Duodenal mucosa (tissue), 2 donors: ENCODE data around the gene KCTD1.
"Not testable (repeated sequence)": the region's sequence is repeated elsewhere in the genome, so short reads cannot be mapped to it uniquely, and the experiment has no call there.

ENCODE experiments used
- H3K27ac ChIP-seq: one replicate; pipeline ENCODE4 v1.7.0; 2013; ENCODE audit warnings: low read depth, low read length
- H3K27me3 ChIP-seq, 2 donors: one replicate each; pipeline ENCODE4 v1.7.0; 2013; ENCODE audit warnings: low read length in 2 of 2, control low read depth in 1 of 2; ENCODE audit not compliant: insufficient read depth in 2 of 2, control insufficient read depth in 1 of 2
- H3K36me3 ChIP-seq, 2 donors: one replicate each; pipeline ENCODE4 v1.7.0; 2013; ENCODE audit warnings: low read length in 2 of 2, control low read depth in 1 of 2; ENCODE audit not compliant: insufficient read depth in 2 of 2, control insufficient read depth in 1 of 2
- H3K4me1 ChIP-seq, 2 donors: one replicate each; pipeline ENCODE4 v1.7.0; 2013; ENCODE audit warnings: low read length in 2 of 2, control low read depth in 1 of 2; ENCODE audit not compliant: insufficient read depth in 2 of 2, control insufficient read depth in 1 of 2
- H3K4me3 ChIP-seq, 2 donors: one replicate each; pipeline ENCODE4 v1.7.0; 2013; ENCODE audit warnings: low read length in 2 of 2, low read depth in 1 of 2
- H3K9ac ChIP-seq, 2 donors: one replicate each; pipeline ENCODE4 v1.7.0; 2013; ENCODE audit warnings: low read length in 2 of 2, low read depth in 1 of 2
- H3K9me3 ChIP-seq, 2 donors: one replicate each; pipeline ENCODE4 v1.7.0; 2013; ENCODE audit warnings: low read length in 2 of 2, control low read depth in 1 of 2; ENCODE audit not compliant: control insufficient read depth in 1 of 2

KCTD1 gene

DNA sequence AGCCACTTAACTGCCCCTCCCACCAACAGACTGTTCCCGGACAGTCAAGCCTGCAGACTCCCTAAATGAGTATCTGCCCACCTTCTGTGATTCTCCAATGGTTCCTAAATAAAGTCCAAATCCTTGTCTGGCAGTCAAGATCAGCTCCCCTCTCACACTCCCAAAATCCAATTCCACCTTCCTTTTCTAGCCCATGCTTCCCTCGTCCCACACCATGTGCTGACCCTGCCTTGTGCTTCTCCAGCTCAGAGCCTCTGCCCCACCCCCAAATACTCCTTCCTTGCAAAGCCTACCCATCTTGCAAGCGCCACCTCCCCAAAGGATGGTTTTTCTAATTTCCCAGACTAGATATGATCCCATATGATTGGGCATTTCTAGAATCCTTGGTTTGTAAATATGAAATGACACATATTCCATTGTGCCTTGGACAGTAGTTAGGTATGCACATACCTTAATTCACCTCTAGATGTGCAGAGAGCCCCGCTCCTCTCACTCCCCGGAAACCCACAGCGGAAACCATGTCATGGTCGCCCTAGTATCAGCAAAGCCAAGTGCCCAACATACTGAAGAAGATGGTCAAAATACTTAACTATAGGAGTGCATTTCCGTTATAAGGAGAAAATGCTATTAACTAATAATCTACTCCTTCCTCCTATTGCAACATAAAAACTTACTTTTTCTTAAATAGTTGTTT is 97.2 kb downstream of the KCTD1 start:
- Histone ChIP-seq H3K4me3 (no peak overlapping the region), H3K27me3 (no peaks in the 10 kb centered on the region), H3K4me1 (no peaks in the 10 kb centered on the region), H3K27ac (no peak overlapping the region), H3K36me3 (peaks cover 0 to 5% of the 10 kb centered on the region in 2 donors), H3K9me3 (no peaks in the 10 kb centered on the region), H3K9ac (no peak overlapping the region)

DNA sequence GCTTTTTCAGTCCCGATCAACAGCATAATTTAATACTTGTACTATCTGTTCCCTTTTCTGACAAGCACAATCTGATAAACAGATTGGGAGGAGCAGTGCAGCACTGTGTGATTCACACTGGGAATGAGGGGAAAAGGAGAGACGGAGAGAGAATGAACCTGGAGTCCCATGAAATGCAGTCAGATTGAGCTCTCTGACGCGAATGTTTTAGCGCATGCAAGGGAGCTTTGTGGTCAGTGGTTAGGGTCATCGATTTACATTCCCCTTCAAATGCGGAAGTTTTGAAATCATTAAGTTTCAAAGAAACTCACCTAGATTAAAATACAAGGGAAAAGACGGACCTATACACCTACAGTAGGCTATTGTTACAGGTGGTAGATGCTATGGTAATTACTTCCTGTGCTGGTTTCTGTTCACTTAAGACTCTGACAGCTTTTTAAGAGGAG is 99.6 kb downstream of the KCTD1 start:
- Histone ChIP-seq H3K27me3 (no peaks in the 10 kb centered on the region), H3K36me3 (no peaks in the 10 kb centered on the region), H3K9me3 (no peaks in the 10 kb centered on the region), H3K4me1 (no peaks in the 10 kb centered on the region), H3K9ac (no peak overlapping the region), H3K27ac (no peak overlapping the region), H3K4me3 (no peak overlapping the region)

DNA sequence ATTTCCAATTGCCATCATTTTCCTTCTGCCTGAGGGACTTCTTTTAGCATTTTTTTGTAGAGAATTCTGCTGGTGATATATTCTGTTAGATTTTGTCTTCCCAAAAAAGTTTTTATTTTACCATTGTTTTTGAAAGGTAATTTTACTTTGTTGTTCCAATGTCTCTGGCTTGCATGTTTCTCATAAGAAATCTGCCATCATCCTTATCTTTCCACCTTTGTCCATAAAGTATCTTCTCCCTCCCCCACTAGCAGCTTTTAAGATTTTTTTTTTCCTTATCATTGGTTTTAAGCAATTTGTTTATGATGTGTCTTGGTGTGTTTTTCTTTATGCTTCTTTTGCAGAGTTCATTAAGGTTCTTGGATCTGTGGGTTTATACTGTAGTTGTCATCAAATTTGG is 104.5 kb downstream of the KCTD1 start:
- Histone ChIP-seq H3K27me3 (no peaks in the 10 kb centered on the region), H3K9me3 (no peaks in the 10 kb centered on the region), H3K4me1 (no peaks in the 10 kb centered on the region), H3K27ac (no peak overlapping the region), H3K9ac (no peak overlapping the region), H3K4me3 (no peak overlapping the region), H3K36me3 (no peaks in the 10 kb centered on the region)

DNA sequence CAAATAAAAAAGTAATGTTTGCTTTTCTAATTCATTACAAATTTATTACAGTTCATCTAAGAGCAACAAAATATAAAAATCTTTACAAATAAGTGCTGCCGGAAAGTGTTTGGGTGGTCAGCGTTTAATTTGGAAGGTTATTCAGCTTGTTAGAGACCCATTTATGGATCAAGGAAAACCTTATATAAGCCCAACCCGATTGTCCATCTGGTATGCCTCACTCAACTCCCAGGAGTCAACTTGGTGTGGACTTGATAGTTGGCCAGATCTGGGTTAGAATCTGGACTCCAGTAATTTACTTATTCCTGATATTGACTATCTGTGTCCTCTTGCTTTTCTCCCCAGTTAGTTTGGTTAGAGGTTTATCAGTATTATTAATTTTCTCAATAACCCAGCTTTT is 106.2 kb downstream of the KCTD1 start:
- Histone ChIP-seq H3K27ac (no peak overlapping the region), H3K9ac (no peak overlapping the region), H3K27me3 (peaks cover 0 to 4% of the 10 kb centered on the region in 2 donors), H3K36me3 (no peaks in the 10 kb centered on the region), H3K4me3 (no peak overlapping the region), H3K4me1 (no peaks in the 10 kb centered on the region), H3K9me3 (no peaks in the 10 kb centered on the region)

DNA sequence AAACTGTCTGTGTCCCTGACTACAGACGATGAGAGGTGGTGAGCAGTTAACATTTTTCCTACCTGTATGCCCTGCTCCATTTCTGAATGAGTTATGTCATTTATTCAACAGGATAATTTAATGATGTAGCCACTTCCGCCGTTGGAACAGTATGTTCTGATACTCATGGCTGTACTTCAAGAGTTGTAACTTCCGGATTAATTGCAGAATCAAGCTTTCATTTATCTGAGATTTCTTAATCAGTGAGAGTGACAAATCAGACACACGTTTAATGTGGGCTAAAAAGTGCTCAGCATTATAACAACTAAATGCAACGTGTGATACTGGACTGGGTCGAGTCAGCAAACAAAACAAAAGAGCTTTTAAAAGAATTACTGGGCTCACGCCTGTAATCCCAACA is 107.7 kb downstream of the KCTD1 start:
- H3K27ac ChIP-seq = no peak overlapping the region
- H3K36me3 ChIP-seq = no peaks in the 10 kb centered on the region
- H3K4me3 ChIP-seq = no peak overlapping the region
- H3K9ac ChIP-seq = no peak overlapping the region
- H3K27me3 ChIP-seq = peaks cover 0 to 4% of the 10 kb centered on the region in 2 donors
- no peaks in the 10 kb centered on the region for H3K4me1 ChIP-seq
- H3K9me3 ChIP-seq = no peaks in the 10 kb centered on the region

DNA sequence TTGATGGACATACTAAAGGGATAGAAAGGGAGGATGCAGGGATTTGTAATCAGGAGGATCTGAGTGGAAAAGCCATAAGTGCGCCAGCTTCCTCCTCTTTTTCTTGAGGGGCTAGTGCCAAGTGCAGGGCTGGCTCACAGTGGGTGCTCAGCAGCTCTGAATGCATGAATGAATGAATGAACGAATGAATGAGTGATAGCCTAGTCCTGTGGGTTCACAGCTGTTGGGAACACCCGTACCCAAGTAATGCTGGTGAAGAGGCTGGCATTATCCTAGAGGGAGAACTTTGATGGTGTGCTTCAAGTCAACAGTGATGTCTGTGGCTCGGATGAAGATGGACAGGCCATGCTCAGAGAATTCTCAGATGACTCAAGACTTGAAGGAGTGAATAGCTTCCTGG is 108.8 kb downstream of the KCTD1 start:
- Histone ChIP-seq H3K27ac (no peak overlapping the region), H3K4me1 (no peaks in the 10 kb centered on the region), H3K4me3 (no peak overlapping the region), H3K27me3 (peaks cover 0 to 4% of the 10 kb centered on the region in 2 donors), H3K9ac (no peak overlapping the region), H3K36me3 (no peaks in the 10 kb centered on the region), H3K9me3 (no peaks in the 10 kb centered on the region)

DNA sequence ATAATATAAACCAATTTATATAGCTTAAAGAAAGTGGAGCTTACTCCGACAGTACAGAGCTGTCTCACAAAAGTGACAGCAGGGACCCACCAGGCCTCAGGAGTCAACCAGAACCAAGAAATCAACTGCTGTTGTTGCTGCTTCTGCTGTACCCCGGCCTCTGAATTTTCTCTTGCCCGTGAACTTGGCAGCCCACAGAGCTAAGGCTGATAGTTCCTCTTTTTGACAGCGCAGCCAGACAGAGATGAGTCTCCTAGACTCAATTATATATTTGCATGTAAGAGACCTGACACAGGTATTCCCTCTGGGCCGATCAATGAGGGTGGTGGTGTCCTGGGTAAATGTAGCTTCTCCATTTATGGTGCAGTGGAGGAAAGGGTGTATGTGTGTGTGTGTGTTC is 109.4 kb downstream of the KCTD1 start:
- Histone ChIP-seq H3K27ac (no peak overlapping the region), H3K4me1 (no peaks in the 10 kb centered on the region), H3K4me3 (no peak overlapping the region), H3K9me3 (no peaks in the 10 kb centered on the region), H3K36me3 (no peaks in the 10 kb centered on the region), H3K9ac (no peak overlapping the region), H3K27me3 (peaks cover 0 to 4% of the 10 kb centered on the region in 2 donors)

DNA sequence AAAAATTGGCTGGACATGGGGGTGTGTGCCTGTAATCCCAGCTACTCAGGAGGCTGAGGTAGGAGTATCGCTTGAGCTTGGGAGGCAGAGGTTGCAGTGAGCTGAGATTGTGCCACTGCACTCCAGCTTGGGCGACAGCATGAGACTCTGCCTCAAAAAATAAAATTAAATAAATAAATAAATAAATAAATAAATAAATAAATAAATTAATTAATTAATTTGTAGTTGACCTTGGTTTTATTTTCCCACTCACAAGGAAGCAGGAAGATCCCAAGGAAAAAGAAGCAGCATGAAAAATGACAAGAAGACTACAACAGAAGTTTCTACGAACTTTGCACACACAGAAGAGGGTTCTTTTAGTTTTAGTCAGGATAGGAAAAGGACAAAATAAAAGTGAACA is 110.7 kb downstream of the KCTD1 start:
- not testable (repeated sequence) for H3K9me3 ChIP-seq, H3K9ac ChIP-seq, H3K36me3 ChIP-seq, H3K27ac ChIP-seq, H3K4me1 ChIP-seq, H3K27me3 ChIP-seq, H3K4me3 ChIP-seq

DNA sequence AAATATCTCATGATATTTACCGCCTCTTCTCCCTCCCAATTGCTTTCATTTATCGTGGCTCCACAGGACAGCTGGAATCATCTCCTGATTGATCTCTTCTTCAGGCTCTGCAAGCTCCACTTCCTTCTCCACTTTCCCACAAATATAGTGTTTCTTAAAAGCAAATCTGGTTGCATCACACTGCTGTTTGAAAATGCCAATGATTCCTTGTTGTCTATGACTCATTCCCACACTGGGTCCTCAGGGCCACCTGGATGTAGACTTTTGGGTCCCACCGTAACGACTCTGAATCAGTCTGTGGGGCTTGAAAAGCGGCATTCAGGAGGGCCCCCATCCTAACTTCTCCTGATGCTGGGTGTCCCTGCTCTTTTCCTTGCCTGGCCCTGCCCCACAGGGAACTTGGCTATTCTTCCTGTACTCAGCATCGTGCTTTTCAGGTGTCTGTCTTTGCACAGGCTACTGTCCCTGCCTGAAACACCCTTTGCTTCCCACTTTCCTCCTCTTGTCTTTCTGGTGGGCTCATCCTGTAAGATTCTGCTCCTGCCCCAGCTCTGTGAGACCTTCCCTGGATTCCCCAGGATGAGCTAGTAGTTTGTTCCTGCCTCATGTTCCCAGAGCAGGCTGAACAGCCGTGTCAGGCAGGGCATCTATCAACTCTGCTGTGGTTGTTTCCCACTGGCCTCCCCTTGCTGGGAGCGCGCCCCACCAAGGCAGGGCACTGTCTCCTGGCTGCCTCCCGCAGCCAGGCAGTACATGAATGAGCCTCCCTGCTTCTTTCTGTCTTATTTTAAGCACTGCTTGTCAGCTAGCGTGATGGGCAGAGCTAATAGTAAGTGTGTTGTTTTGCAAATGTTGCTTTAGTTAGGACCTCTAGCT is 111.9 kb downstream of the KCTD1 start:
- Histone ChIP-seq H3K36me3 (no peaks in the 10 kb centered on the region), H3K4me1 (no peaks in the 10 kb centered on the region), H3K9ac (no peak overlapping the region), H3K4me3 (no peak overlapping the region), H3K9me3 (no peaks in the 10 kb centered on the region), H3K27ac (no peak overlapping the region), H3K27me3 (peaks cover 0 to 4% of the 10 kb centered on the region in 2 donors)

DNA sequence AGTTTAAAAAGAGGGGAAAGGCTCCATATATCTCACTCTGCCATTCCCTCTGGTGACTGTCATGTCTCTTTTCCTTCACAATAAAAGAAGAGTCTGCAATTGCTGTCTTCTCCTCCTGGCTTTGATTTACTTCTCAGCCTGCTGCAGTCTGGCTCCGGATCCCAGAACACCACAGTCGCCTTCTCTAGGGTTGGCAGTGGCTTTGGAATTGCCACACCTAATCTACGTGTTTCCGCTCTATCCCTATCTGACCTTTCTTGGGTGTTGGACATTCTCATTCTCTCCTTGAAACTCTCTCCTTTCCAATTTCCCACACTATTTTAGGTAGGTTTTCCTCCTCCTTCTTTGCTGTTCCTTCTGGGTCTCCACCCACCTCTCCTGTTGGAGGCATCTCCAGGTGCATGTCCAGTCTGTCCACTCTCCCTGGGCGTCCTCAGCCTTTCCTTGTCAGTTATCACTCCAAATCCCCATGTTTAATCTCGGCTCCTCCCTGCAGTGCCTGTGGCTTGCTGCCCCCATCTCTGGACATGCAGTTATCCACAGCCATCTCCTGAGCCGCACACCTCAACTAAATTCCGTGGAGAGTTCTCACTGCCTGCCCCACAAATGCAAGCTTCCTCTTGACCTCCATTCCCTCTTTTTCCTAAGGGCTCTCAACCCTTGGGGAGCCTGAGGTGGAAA is 112.8 kb downstream of the KCTD1 start:
- Histone ChIP-seq H3K4me1 (no peaks in the 10 kb centered on the region), H3K4me3 (no peak overlapping the region), H3K27ac (no peak overlapping the region), H3K9ac (no peak overlapping the region), H3K36me3 (no peaks in the 10 kb centered on the region), H3K9me3 (no peaks in the 10 kb centered on the region), H3K27me3 (peaks cover 0 to 4% of the 10 kb centered on the region in 2 donors)
